Gastrocnemius medialis (tissue), 4 donors: ENCODE results near the gene PTPN7.

Experiments
- CTCF ChIP-seq, 5 experiments: fragments of 450-650 bp in 3 of 5; fragments of 200-600 bp in 2 of 5; sonication (generic) in 2 of 5; IDR thresholded peaks in 4 of 5; conservative IDR thresholded peaks in 1 of 5; 1 replicate in 4 of 5; 2 replicates in 1 of 5; pipeline ENCODE4 v1.5.1; 2016 to 2019; ENCODE audit warnings: antibody characterized with exemption in 5 of 5, mild to moderate bottlenecking in 3 of 5, moderate library complexity in 3 of 5
- POLR2A ChIP-seq, 2 donors: fragments of 450-650 bp; IDR thresholded peaks; one replicate each; pipeline ENCODE4 v1.6.1; 2017; ENCODE audit warnings: antibody characterized with exemption in 2 of 2, mild to moderate bottlenecking in 2 of 2, moderate library complexity in 2 of 2

- TF ChIP-seq CTCF (IDR thresholded peaks at IDR 0.05 in 4 of 5, conservative IDR thresholded peaks at IDR 0.05 in 1 of 5) (no peak), POLR2A (IDR thresholded peaks at IDR 0.05) (no peak)
Measured at GRCh38 chr1:202186327-202186726, 25.9 kb upstream of the PTPN7 start.
